DLD1 (cell line): Measurements from ENCODE around the gene SNX30.
"Not testable (repeated sequence)": the region's sequence is repeated elsewhere in the genome, so short reads cannot be mapped to it uniquely, and the experiment has no call there.

Experiments used
- in situ Hi-C: cut with HindIII; loops from 2 replicates; pipeline ENCODE4 v1.10.0; 2017; ENCODE audit warnings: low sequenced_read_pairs

Gene SNX30

GRCh38 chr9:112750016-112750763, at the start of gene SNX30:
TSS of gene SNX30 (plus strand) at chr9:112750760. CDS start at chr9:112751002, 242 bp downstream.
- in situ Hi-C loops, result no loop called here

GRCh38 chr9:112703304-112703703, 47.3 kb upstream of the SNX30 start:
- in situ Hi-C loops, result no loop called here

DNA sequence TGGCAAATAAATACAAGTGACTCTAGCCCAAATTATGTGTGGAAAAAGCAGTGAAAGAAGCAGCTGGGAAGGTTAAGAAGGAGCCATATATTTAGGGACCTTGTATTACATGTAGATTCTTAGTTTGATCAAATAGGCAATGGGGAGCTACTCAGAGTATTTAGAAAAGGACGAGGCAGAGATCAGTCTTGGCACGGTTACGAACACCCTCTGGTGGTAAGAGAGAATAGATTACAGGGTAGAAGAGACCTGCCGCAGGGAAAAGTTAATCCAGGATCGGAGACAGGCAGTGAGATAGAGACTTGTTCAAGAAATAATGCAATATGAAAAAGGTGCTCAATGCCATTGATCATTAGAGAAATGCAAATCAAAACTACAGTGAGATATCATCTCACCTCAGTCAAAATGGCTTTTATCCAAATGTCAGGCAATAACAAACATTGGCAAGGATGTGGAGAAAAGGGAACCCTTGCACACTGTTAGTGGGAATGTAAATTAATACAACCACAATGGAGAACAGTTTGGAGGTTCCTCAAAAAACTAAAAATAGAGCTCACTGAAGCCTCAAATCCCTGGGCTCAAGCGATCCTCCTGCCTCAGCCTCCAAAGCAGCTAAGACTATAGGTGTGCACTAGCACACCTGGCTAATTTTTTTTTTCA, 44.7 kb upstream of the SNX30 start:
- in situ Hi-C loops, result no loop called here

- in situ Hi-C loops, result no loop called here
Observed at GRCh38 chr9:112711050-112711689, 39.4 kb upstream of the SNX30 start.

DNA sequence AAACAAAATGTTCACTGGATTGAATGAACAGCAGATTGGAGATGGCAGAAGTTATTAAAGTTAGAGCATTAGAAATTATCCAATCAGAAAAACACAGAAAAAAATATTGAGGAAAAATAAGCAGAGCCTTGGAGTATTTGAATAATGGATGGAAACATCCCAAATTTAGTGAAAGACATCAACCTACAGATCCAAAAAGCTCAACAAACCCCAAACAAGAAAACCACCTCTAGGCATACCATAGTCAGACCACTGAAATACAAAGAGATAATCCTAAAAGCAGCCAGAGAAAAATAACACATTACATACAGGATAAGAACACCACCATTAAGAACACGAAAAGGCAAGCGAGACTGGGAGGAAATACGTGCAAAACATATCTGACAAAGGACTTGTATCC, 37.9 kb upstream of the SNX30 start:
- in situ Hi-C loops, result no loop called here

GRCh38 chr9:112717661-112718331, 32.8 kb upstream of the SNX30 start, which contains the start of gene INIP:
TSS of gene INIP (minus strand) at chr9:112718117. CDS start at chr9:112716485, 1,632 bp downstream.
- in situ Hi-C loops, result no loop called here

- in situ Hi-C loops, result no loop called here
Observed at GRCh38 chr9:112719241-112719691, 31.3 kb upstream of the SNX30 start.

DNA sequence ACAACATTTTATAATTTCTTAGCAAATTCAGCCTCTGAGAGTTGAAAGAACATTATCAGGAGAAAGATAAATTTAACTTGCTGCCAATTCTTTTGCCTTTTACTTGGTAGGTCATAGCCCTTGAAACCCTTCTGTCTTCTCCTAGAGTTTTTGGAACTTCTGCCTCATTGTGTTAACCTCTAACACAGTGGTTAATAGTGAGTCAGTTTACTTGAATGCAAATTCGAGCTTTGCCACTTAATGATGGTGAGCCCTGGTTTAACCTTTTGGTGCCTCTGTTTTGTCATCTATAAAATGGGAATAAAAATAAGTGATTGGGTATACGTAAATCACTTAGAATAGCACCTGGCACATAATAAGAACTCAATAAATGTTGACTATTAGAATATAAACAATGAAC, 30.9 kb upstream of the SNX30 start:
- in situ Hi-C loops, result no loop called here

GRCh38 chr9:112720113-112720780, 30.3 kb upstream of the SNX30 start:
- in situ Hi-C loops, result no loop called here

GRCh38 chr9:112722749-112723148, 27.8 kb upstream of the SNX30 start:
- in situ Hi-C loops, result not testable (repeated sequence)

DNA sequence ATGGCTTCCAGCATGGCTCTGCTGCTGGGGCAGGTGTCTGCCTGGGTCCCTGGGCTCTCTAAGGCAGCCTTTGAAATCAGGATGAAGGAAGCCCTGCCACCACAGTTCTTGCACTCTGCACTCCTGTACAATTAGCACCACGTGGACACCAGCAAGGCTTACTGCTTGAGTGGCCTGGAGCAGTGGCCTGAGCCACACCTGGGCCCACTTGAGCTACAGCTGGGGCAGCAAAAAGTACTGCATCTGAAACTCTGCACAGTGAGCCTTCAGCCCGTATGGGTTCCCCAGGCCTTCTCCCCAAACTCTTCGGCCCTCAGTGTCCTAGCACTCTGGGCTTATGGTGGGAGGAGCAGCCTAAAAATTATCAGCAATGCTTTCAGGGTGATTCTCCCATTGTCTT, 24.6 kb upstream of the SNX30 start:
- in situ Hi-C loops, result no loop called here

DNA sequence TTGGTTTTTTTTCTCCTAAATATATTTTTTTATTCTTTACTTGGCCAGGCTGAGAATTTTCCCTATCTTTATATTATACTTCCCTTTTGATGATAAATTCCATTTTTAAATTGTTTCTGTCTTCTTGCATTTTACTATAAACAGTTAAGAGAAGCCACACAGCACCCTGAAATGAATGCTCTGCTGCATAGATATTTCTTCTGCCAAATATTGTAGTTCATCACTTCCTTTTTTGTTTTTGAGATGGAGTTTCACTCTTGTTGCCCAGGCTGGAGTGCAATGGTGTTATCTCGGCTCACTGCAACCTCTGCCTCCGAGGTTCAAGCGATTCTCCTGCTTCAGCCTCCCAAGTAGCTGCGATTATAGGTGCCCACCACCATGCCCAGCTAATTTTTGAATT, 24.1 kb upstream of the SNX30 start:
- in situ Hi-C loops, result no loop called here

- in situ Hi-C loops, result no loop called here
Observed at GRCh38 chr9:112728401-112728800, 22.2 kb upstream of the SNX30 start.

GRCh38 chr9:112731971-112732370, 18.6 kb upstream of the SNX30 start:
- in situ Hi-C loops, result no loop called here

DNA sequence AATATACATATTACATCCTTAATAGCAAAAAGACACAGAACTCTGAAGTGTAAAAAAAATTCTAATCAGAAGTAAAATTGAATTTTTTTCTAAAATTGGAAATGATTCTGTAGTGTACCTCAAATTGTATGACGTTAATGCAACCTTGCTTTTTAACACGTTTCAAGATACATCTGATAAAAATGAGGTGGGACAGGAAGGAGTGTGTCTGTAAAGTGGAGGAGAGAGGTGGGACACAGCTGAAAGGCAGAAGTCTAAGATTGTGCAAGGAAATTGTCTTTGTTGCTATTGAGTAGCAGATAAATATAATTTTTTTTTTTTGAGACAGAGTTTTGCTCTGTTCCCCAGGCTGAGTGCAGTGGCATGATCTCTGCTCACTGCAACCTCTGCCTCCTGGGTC, 15.7 kb upstream of the SNX30 start:
- in situ Hi-C loops, result no loop called here

GRCh38 chr9:112743216-112743836, 7.2 kb upstream of the SNX30 start:
- in situ Hi-C loops, result no loop called here

GRCh38 chr9:112744177-112744576, 6.4 kb upstream of the SNX30 start:
- in situ Hi-C loops, result no loop called here

DNA sequence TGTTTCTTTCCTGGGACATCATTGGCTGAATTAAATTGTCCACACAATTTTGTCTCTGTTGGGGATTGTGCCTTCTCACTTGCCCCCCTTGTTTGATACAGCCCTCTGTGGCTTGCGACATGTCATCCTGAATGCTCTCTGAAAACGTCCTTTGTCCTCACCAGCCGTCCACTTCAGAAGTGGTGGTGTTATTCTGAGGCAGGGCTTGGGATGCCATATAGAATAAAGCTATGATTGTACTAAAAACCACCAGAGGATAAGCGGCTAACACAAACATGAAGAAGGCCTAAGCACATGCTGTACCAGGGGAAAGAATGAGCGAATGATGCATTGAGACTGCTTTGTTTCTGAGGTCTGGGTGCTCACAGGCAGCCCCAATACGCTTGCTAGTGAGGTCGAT, 3.5 kb upstream of the SNX30 start:
- in situ Hi-C loops, result no loop called here

DNA sequence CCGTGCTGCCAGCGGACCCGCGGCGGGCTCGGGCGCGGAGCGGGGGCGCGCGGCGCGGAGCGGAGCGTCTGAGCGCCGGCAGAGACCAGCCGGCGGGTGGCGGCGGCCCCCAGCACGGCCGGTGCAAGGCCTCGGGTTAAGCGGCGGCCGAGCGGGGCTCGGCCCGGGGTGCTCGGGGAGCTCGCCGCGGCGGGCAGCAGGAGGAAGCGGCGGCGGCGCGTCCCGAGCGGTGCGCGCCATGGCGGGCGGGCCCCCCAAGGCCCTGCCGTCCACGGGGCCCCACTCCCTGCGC, 150 bp downstream of the SNX30 start:
- in situ Hi-C loops, result no loop called here

- in situ Hi-C loops, result no loop called here
Observed at GRCh38 chr9:112751056-112751795, 666 bp downstream of the SNX30 start.
